H4 (cell line): Measurements from ENCODE around the gene PRUNE2. TPM values are rescaled to one million over a fixed set of nuclear protein-coding genes. Genes with fewer than 3 reads are reported as not detected.

Experiments used
- DNase-seq: peaks from one replicate; pipeline ENCODE4 v3.0.0-alpha.2; 2015; ENCODE audit warnings: low spot score
- total RNA-seq: library from RNA; depleted of rRNA; stranded (reverse); fragments of >200 nt; shearing (Covaris generic); gene quantifications from 2 replicates; pipeline ENCODE4 v1.2.3, GENCODE V29; 2014

The PRUNE2 gene
- total RNA-seq, 1 experiment from 2014 or later, result 3.9 TPM

- no peak for DNase-seq
Measured at GRCh38 chr9:76699971-76700370, 205.9 kb downstream of the PRUNE2 start.

- DNase-seq, result no peak
Measured at GRCh38 chr9:76697554-76697953, 208.4 kb downstream of the PRUNE2 start.

- DNase-seq, result no peak
Measured at GRCh38 chr9:76697081-76697480, 208.8 kb downstream of the PRUNE2 start.

GRCh38 chr9:76693912-76694311 lies 212.0 kb downstream of the PRUNE2 start:
- no peak for DNase-seq

- no peak for DNase-seq
Measured at GRCh38 chr9:76692458-76693129, 213.3 kb downstream of the PRUNE2 start.

- DNase-seq, result no peak
Measured at GRCh38 chr9:76691517-76692313, 214.2 kb downstream of the PRUNE2 start.

GRCh38 chr9:76690973-76691370 lies 214.9 kb downstream of the PRUNE2 start:
- DNase-seq, result no peak

- DNase-seq, result no peak
Measured at GRCh38 chr9:76690246-76690972, 215.5 kb downstream of the PRUNE2 start.

GRCh38 chr9:76688471-76689238 lies 217.3 kb downstream of the PRUNE2 start:
- DNase-seq, result no peak

- peak; percentile 55 for DNase-seq
Measured at GRCh38 chr9:76687861-76688391, 218.0 kb downstream of the PRUNE2 start.

GRCh38 chr9:76686756-76687155 lies 219.2 kb downstream of the PRUNE2 start:
- DNase-seq, result no peak

GRCh38 chr9:76684213-76684612 lies 221.7 kb downstream of the PRUNE2 start:
- DNase-seq, result no peak

GRCh38 chr9:76681556-76681955 lies 224.4 kb downstream of the PRUNE2 start:
- DNase-seq, result no peak

- DNase-seq, result no peak
Measured at GRCh38 chr9:76680716-76681425, 225.0 kb downstream of the PRUNE2 start.

- peak; percentile 46 for DNase-seq
Measured at GRCh38 chr9:76677481-76678055, 228.3 kb downstream of the PRUNE2 start.

- no peak for DNase-seq
Measured at GRCh38 chr9:76676857-76677256, 229.1 kb downstream of the PRUNE2 start.

GRCh38 chr9:76667521-76667957 lies 238.4 kb downstream of the PRUNE2 start:
- peak; percentile 39 for DNase-seq

GRCh38 chr9:76665966-76666365 lies 239.9 kb downstream of the PRUNE2 start:
- peak; percentile 36 for DNase-seq

GRCh38 chr9:76665458-76665857 lies 240.5 kb downstream of the PRUNE2 start:
- DNase-seq, result no peak

GRCh38 chr9:76664120-76664519 lies 241.8 kb downstream of the PRUNE2 start:
- DNase-seq, result no peak
